ENCODE data around the gene HSPA12B. TPM values are rescaled to one million over a fixed set of nuclear protein-coding genes. Genes with fewer than 3 reads are reported as not detected.

HSPA12B gene
- total and polyA plus RNA-seq, 2 of the 13 experiments (the other 11 are each of a cell fraction or from before 2014, with no cell fraction given), result 0.01 TPM; not detected in 1

DNA sequence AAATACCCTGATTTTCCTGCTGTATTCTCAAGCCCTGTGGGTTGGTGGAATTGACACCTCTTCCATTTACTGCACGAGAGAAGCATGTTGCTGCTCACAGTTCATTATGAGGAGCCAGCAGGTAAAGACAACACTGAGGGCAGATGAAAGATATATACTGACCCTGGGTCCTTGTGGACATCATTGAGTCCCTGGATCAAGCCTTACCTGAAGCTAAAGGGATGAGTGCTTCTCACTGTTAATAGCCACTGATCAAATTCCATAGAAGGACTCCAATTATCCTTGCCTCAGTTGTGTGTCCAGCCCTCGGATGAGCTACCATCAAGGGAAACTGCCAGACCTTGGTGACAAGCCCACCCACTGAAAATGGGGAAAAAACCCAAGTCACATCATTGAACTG, 12.4 kb upstream of the HSPA12B start:
- H2AFZ ChIP-seq (ENCODE audit: low read length), result no peak overlapping the region
- H3K4me1 ChIP-seq (ENCODE audit: insufficient read depth, low read length), result no peaks in the 10 kb centered on the region
- 0% methylated on average over 2 of the region's 2 CpGs for WGBS (ENCODE audit: low lambda C conversion rate)
- no peak overlapping the region for H3K4me2 ChIP-seq (ENCODE audit: low read depth, low read length)
- no peak for ATAC-seq
- H3K4me3 ChIP-seq (replicated peaks in 1 of 3; ENCODE audit: insufficient read depth in 1 of 3, low read depth in 2 of 3, low read length in 3 of 3), result no peak overlapping the region
- no peak overlapping the region for H3K9ac ChIP-seq (ENCODE audit: insufficient read depth, low read depth, low read length)
- no peaks in the 10 kb centered on the region for H3K79me2 ChIP-seq (ENCODE audit: insufficient read depth, low read length)
- intact Hi-C loops (cut with micrococcal nuclease; ENCODE audit: unreplicated experiment), result no loop called here
- no peak for DNase-seq (ENCODE audit: low spot score)
- TF ChIP-seq ZNF329 (CRISPR knock-in tag; IDR thresholded peaks at IDR 0.05; ENCODE audit: low read depth), result peak; percentile 98
- no peak for TF ChIP-seq AGO1 (IDR thresholded peaks at IDR 0.05; ENCODE audit: low read depth, low read length, poor library complexity, severe bottlenecking)
- no peaks in the 10 kb centered on the region for H3K9me3 ChIP-seq (ENCODE audit: low read length)
- no peak for FAIRE-seq
- H3K27me3 ChIP-seq (ENCODE audit: control insufficient read depth in 1 of 2, insufficient read depth in 2 of 2, low read length in 2 of 2), result peaks cover 0 to 8% of the 10 kb centered on the region in 2 experiments; a peak in 3 of 5 replicates
- no peaks in the 10 kb centered on the region for H4K20me1 ChIP-seq (ENCODE audit: insufficient read depth, low read length)
- POLR2A ChIA-PET, result no interaction called here
- BruUV-seq (replicated peaks), result no TSS peak
- H3K27ac ChIP-seq (ENCODE audit: extremely low read length, insufficient read depth, low read length), result no peak overlapping the region
- CTCF ChIA-PET (ENCODE audit: low intra/inter-chr PET ratio, low total read pairs), result no interaction called here
- in situ Hi-C loops (cut with HindIII; ENCODE audit: extremely low pct_ligation_motif_present, low pct_unique_long_range_greater_than_20kb), result no loop called here
- H3K36me3 ChIP-seq (replicated peaks in 1 of 2; ENCODE audit: control insufficient read depth in 1 of 2, insufficient read depth in 2 of 2, low read length in 2 of 2), result no peaks in the 10 kb centered on the region

DNA sequence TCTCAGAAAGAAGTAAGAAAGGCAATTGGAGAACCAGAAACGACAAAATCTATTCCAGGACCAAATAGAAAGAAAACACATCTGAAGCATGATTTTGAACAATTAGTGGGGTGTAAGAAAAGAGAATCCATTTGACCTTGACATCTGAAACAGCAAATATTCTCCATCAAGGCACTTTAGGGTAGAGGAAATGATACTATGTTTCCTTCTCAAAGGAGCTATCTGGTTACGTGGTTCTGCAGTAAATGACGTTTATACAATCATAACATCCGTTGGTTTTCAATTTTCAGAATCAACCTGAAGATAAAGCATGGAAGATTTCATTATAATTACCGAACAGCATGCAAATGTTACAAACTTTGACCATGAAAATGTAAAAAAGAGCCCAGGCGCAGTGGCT, 11.9 kb upstream of the HSPA12B start:
- no peak for ATAC-seq
- Histone ChIP-seq H3K27me3 (ENCODE audit: control insufficient read depth in 1 of 2, insufficient read depth in 2 of 2, low read length in 2 of 2) (peaks cover 0 to 8% of the 10 kb centered on the region in 2 experiments; a peak in 3 of 5 replicates), H3K4me3 (replicated peaks in 1 of 3; ENCODE audit: insufficient read depth in 1 of 3, low read depth in 2 of 3, low read length in 3 of 3) (no peak overlapping the region), H3K4me2 (ENCODE audit: low read depth, low read length) (no peak overlapping the region), H3K9me3 (ENCODE audit: low read length) (no peaks in the 10 kb centered on the region), H2AFZ (ENCODE audit: low read length) (no peak overlapping the region), H3K36me3 (replicated peaks in 1 of 2; ENCODE audit: control insufficient read depth in 1 of 2, insufficient read depth in 2 of 2, low read length in 2 of 2) (no peaks in the 10 kb centered on the region), H3K4me1 (ENCODE audit: insufficient read depth, low read length) (no peaks in the 10 kb centered on the region), H3K79me2 (ENCODE audit: insufficient read depth, low read length) (no peaks in the 10 kb centered on the region), H3K9ac (ENCODE audit: insufficient read depth, low read depth, low read length) (no peak overlapping the region), H3K27ac (ENCODE audit: extremely low read length, insufficient read depth, low read length) (no peak overlapping the region), H4K20me1 (ENCODE audit: insufficient read depth, low read length) (no peaks in the 10 kb centered on the region)
- CTCF ChIA-PET (ENCODE audit: low intra/inter-chr PET ratio, low total read pairs), result no interaction called here
- no peak for DNase-seq (ENCODE audit: low spot score)
- POLR2A ChIA-PET, result no interaction called here
- no TSS peak for BruUV-seq (replicated peaks)
- in situ Hi-C loops (cut with HindIII; ENCODE audit: extremely low pct_ligation_motif_present, low pct_unique_long_range_greater_than_20kb), result no loop called here
- intact Hi-C loops (cut with micrococcal nuclease; ENCODE audit: unreplicated experiment), result no loop called here
- FAIRE-seq, result no peak
- WGBS (ENCODE audit: low lambda C conversion rate), result 14% methylated on average over 6 of the region's 6 CpGs
- TF ChIP-seq, protein P1, sequence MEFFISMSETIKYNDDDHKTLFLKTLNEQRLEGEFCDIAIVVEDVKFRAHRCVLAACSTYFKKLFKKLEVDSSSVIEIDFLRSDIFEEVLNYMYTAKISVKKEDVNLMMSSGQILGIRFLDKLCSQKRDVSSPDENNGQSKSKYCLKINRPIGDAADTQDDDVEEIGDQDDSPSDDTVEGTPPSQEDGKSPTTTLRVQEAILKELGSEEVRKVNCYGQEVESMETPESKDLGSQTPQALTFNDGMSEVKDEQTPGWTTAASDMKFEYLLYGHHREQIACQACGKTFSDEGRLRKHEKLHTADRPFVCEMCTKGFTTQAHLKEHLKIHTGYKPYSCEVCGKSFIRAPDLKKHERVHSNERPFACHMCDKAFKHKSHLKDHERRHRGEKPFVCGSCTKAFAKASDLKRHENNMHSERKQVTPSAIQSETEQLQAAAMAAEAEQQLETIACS (CRISPR knock-in tag; IDR thresholded peaks at IDR 0.05), result no peak
- TF ChIP-seq TP53 (CRISPR knock-in tag; conservative IDR thresholded peaks at IDR 0.05) (no peak), U2AF2 (IDR thresholded peaks at IDR 0.05; ENCODE audit: low read depth, low read length) (no peak), ZBTB42 (CRISPR knock-in tag; IDR thresholded peaks at IDR 0.05) (no peak), ZNF383 (CRISPR knock-in tag; IDR thresholded peaks at IDR 0.05; ENCODE audit: borderline replicate concordance) (no peak), HDAC2 (CRISPR knock-in tag; IDR thresholded peaks at IDR 0.05) (no peak), ZNF264 (CRISPR knock-in tag; IDR thresholded peaks at IDR 0.05) (no peak)
- TF ChIP-seq, protein P2, sequence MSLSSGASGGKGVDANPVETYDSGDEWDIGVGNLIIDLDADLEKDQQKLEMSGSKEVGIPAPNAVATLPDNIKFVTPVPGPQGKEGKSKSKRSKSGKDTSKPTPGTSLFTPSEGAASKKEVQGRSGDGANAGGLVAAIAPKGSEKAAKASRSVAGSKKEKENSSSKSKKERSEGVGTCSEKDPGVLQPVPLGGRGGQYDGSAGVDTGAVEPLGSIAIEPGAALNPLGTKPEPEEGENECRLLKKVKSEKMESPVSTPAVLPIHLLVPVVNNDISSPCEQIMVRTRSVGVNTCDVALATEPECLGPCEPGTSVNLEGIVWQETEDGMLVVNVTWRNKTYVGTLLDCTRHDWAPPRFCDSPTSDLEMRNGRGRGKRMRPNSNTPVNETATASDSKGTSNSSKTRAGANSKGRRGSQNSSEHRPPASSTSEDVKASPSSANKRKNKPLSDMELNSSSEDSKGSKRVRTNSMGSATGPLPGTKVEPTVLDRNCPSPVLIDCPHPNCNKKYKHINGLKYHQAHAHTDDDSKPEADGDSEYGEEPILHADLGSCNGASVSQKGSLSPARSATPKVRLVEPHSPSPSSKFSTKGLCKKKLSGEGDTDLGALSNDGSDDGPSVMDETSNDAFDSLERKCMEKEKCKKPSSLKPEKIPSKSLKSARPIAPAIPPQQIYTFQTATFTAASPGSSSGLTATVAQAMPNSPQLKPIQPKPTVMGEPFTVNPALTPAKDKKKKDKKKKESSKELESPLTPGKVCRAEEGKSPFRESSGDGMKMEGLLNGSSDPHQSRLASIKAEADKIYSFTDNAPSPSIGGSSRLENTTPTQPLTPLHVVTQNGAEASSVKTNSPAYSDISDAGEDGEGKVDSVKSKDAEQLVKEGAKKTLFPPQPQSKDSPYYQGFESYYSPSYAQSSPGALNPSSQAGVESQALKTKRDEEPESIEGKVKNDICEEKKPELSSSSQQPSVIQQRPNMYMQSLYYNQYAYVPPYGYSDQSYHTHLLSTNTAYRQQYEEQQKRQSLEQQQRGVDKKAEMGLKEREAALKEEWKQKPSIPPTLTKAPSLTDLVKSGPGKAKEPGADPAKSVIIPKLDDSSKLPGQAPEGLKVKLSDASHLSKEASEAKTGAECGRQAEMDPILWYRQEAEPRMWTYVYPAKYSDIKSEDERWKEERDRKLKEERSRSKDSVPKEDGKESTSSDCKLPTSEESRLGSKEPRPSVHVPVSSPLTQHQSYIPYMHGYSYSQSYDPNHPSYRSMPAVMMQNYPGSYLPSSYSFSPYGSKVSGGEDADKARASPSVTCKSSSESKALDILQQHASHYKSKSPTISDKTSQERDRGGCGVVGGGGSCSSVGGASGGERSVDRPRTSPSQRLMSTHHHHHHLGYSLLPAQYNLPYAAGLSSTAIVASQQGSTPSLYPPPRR (CRISPR knock-in tag; IDR thresholded peaks at IDR 0.05; ENCODE audit: borderline replicate concordance), result no peak
- TF ChIP-seq, protein P3, sequence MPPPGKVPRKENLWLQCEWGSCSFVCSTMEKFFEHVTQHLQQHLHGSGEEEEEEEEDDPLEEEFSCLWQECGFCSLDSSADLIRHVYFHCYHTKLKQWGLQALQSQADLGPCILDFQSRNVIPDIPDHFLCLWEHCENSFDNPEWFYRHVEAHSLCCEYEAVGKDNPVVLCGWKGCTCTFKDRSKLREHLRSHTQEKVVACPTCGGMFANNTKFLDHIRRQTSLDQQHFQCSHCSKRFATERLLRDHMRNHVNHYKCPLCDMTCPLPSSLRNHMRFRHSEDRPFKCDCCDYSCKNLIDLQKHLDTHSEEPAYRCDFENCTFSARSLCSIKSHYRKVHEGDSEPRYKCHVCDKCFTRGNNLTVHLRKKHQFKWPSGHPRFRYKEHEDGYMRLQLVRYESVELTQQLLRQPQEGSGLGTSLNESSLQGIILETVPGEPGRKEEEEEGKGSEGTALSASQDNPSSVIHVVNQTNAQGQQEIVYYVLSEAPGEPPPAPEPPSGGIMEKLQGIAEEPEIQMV (CRISPR knock-in tag; IDR thresholded peaks at IDR 0.05; ENCODE audit: low read depth), result no peak

Data from HepG2 (cell line).